Right renal pelvis (tissue), 4 donors: ENCODE results near the gene ROR1. TPM values are rescaled to one million over a fixed set of nuclear protein-coding genes. Genes with fewer than 3 reads are reported as not detected.
A peak's percentile ranks its signal among the peaks of the same experiment; 100 is the strongest.

Source experiments
- DNase-seq, 4 donors: peaks; one replicate each; pipeline ENCODE4 v3.0.0-alpha.2; 2013; ENCODE audit warnings: low read depth in 4 of 4, low spot score in 3 of 4, missing footprints in 1 of 4
- polyA plus RNA-seq, 4 donors: library from polyadenylated mRNA; unstranded; fragments of 120-200 nt; gene quantifications; one replicate each; pipeline ENCODE4 v1.2.1, GENCODE V29; 2013; ENCODE audit not compliant: insufficient read length in 4 of 4

The ROR1 gene
- polyA plus RNA-seq, 4 donors: 30.2 to 39.6 (median 34.6) TPM

DNA sequence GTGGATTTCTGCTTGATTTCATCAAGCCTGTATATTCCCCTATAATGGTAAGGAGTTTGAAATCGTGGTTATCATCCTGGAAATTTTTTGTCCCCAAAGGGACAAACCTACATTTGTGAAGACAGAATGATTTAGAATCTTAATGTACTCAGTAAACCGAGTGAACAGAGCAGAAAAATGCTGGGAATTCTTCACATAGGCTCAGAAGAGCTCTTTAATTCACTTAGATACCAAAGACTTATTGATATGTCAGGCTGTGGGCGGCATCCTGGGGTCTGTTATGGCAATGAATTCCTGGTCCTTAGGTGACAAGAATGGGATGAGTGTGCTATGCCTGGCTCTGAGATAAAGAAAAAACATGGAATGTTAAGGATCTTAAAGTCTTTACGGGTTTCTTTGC lies 74.9 kb downstream of the ROR1 start:
- DNase-seq: no peak

DNA sequence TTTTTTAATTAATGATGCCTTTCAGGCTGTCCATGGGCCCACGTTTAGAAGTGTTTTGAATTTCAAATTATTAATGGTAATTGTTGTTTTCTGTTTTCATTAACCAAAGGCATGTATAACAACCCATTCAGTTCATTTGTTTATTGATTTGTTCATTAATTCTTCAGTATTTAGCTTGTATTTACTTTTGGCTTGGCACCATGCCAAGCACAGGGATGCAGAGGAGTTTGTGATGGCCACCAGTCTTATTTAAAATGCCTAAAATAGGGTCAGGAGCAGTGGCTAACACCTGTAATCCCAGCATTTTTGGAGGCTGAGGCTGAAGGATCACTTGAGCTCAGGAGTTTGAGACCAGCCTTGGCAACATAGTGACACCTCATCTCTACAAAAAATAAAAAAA lies 75.3 kb downstream of the ROR1 start:
- DNase-seq: no peak

DNA sequence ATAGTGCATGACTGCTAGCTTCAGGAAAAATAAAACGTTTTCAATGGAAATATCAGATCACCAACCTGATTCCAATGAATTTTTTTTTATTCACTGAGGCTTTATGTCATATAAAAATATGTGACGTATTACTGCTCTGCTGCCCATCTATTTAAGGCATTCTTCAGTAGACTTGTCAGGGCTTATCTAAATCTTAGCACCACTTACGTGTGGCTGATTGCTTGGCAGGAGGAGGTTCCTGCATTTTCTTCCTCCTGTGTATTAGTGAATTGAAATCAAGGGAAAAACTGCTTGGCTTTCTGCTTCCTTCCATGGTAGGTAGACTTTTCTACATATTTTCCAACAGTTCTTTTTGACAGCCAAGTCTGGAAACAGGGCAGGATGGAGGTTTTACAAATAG lies 80.3 kb downstream of the ROR1 start:
- DNase-seq: no peak

GRCh38 chr1:63855942-63856341 lies 82.1 kb downstream of the ROR1 start:
- DNase-seq: no peak

DNA sequence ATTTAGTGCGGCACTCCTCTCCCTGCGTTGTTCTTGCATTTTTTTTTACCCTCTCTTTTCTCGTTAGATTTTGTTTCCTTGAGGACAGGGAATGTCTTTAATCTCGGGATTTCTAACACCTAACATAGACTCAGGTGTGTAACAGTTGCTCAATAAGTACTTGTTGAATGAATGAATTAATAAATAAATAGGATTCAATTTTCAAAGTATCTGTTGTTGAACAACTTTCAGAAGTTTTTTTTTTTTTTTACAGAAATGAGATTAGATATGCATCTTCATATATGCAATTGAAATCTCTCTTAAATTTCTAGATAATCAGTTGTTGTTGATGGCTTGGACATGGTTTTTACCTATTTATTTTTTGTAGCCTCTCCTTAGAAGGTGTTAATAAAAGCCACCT lies 83.1 kb downstream of the ROR1 start:
- no peak for DNase-seq

DNA sequence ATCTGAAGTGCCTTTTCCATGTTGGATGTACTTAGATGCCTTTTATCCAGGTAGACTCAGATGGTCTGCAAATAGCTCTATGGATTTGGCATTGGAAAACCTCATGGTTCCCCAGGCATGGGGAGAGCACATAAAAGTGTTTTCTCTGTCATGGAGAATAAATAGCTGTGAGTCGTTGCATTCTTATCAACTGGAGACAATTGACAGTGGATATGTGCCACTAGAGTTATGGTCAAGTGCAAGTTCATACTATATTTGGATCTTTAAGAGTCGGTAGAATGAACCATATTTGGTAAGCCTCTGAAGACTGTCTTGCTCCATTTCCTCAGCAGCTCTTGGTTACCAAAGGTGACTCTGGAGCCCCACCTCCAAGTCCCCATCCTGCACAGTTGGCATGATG lies 83.7 kb downstream of the ROR1 start:
- DNase-seq: no peak

DNA sequence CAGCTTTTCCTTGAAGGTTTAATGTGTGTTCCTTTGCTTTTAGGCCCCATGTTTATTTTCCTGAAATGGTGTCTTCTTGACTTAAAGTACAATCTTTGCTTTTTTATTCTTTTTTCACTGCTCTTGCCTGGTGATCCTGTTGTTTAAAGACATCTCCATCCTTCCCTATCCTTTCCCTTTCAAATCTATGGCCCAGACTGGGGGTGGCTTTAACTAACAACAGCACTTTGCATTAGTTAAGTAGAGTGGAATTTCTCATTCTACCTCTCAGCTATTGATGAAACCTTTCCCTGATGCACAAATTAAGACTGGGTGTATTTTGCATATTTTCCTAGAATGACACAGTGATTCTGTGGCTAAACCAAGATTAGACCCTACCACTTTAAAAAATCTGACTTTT lies 84.3 kb downstream of the ROR1 start:
- no peak for DNase-seq

DNA sequence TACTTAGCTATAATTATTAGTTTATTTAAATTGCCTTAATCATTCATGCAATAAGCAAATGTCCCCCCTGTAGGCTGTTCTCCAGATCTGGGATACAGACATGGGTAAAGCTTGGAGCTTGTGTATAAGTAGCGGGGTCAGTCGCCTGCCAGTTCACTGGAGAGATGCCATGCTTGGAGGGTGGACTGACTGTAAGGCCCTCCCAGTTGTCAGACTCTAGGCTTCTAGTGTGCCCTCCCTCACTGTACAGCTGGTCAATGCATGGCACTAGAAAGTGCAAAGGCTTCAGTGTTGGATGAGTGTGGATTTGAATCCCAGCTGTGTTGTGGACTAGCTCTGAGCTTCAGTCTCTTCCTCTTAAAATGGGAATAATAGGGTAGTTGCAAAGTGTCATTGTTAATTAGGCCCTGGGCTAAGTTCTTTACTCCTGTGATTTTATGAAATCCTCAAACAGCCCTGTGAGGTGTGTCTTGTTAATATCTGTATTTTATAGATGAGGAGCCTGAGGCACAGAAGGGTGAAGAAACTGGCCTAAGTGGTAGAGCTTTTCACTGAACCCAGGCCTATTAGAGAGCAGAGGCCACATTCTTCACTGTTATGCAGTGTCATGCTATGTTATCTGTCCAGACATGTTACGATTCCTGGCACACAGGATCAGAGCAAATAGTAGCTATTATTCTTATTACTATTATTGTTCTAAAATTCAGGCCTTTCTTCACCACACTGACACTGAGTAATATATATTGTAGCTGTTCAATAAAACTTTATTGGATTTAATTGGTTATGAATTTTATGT lies 85.9 kb downstream of the ROR1 start:
- DNase-seq: no peak

GRCh38 chr1:63861052-63861691 lies 87.4 kb downstream of the ROR1 start:
- DNase-seq: no peak

- no peak for DNase-seq
Observed at GRCh38 chr1:63863145-63863544, 89.3 kb downstream of the ROR1 start.

DNA sequence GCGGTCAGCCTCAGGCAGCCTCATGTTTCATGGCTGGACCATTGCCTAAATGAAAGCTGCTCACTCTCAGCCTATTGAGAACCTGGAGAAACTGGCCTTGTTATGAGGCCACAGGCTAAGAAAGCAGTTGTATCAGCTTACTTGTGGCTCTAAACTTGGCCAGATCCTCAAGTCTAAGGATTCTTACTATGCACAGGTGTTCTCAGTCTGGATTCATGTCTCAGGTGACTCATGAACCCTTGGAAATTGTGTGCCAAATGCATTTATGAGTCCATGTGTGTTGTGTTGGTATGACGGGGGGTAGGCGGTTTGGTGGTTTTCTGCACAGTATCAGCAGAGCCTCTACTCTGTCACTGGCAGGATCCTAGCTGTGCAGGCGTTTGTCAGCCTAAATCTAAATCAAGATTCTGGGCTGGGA lies 90.4 kb downstream of the ROR1 start:
- no peak for DNase-seq

- no peak for DNase-seq
Observed at GRCh38 chr1:63865561-63865960, 91.7 kb downstream of the ROR1 start.

- DNase-seq: no peak
Observed at GRCh38 chr1:63866084-63866483, 92.3 kb downstream of the ROR1 start.

GRCh38 chr1:63867429-63868176 lies 93.8 kb downstream of the ROR1 start:
- DNase-seq: peak in 2 of 4 donors; percentile 23 to 36

DNA sequence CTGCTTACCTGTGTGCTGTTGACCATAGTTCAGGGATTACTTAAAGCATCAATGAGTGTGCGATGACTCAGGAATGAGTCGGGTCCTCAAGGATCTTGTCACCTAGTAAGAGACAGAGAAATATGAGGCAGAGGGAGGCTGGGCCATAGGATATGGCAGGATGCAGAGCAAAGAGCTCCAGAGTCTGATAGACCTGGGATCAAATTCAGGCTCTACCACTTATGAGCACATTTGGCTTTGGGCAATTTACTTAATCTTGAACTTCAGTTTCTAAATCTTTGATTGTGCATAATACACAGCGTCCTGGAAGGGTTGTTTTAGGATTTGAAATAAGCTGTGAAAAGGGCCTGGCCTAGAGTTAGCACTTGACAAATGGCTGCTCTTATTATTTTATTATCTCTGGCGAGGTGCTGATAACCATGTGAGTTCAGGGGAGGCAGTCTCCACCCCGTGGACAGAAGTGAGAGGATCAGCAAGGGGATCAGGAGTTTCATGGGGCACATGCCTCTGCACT lies 94.5 kb downstream of the ROR1 start:
- no peak for DNase-seq

- DNase-seq: no peak
Observed at GRCh38 chr1:63870152-63870551, 96.3 kb downstream of the ROR1 start.

GRCh38 chr1:63871463-63871862 lies 97.6 kb downstream of the ROR1 start:
- no peak for DNase-seq

DNA sequence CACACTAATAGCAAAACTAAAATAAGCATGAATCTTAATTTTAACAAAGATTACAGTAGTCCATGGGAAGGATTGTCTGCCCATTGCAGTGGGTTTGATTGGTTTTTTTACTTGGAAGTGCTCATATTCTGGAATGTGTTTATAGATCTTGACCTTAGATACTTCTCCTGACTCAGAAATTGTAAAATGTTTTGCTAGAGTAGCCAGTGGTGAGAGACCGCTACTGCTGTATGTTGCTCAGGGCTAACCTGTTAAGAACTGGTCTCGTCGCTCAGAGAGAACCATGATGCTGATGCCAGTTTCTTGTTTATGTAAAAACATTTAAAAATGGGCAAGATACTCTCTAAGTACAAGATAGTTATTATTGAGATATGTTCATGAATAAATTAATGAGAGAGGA lies 99.9 kb downstream of the ROR1 start:
- DNase-seq: no peak

DNA sequence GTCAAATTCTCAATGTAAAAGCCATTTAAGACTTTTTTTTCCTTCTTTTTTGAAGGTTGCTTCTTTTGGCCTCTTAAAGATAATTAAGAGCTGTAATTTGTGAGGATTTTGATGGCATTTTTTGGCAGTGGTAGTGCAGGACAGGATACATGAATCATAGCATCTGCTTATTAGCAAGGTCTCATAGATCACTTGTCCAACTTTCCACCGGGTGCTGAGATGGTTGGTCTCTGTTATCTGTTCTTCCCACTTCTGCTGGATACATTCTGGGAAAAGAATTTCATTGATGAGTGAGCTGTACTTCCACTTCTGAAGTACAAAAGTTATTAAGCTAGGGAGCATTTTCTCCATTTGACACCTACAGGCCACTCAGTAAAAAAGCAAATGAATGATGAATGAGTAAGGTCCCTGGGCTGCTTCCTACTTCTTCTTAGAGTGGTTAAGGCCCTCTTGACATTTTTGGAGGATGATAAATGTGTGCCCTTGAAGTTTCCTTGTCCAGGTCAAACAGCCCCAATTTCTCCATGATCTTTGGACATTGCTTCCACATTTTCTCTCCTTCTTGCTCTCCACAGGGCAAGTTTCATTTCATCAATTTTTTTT lies 100.6 kb downstream of the ROR1 start:
- no peak for DNase-seq

DNA sequence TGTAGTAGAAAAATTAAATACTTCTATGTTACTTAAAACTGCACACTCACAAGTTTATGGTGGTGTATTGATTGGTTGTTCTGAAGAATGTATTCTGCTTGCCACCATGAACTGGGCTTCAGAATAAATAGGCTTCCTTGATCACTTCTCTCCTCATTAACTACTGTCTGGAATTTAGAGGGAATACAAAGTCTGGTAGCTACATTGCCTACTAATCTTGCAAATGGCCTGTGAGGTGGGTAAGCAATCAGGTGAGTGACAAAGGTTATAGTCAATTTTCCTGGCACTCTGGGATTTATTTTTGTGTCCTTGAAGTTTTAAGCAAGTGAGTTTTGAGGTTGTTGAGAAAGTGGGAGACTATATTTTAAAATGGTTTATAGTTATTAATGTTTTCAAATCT lies 101.8 kb downstream of the ROR1 start:
- DNase-seq: no peak
